ENCODE results near the gene HPN.

DNA sequence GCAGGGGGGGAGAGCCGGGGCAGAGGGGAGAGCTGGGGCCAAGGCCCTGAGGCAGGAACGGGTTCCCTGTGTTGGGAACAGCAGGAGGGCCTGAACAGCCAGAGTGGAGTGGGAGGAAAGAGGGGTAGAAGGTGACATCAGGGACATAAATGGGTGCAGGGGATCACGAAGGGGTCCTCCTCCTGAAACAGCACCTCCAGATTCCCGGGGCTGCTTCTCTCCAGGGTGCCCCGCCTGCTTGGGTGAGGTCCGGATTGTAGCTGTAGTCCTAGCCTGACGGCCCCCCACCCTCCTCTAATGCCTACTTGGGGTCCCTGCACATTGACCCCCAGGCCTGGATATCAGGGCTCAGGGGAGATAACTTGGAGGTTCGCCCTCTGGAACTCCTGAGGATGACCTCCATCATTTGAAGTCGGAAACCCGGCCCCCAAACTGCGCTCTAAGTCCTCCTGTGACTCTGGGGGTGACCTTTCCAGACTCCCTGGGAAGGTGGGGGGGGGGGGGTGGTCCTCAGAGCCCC lies 11.7 kb upstream of the HPN start:
- TF ChIP-seq TAF1 (IDR thresholded peaks at IDR 0.05; ENCODE audit: low read depth, low read length), result no peak
- no peak for TF ChIP-seq POLR2A (IDR thresholded peaks at IDR 0.05; ENCODE audit: low read depth, low read length)
- no peak for TF ChIP-seq SPI1 (IDR thresholded peaks at IDR 0.05; ENCODE audit: low read depth, low read length)
- TF ChIP-seq PAX5 (IDR thresholded peaks at IDR 0.05; ENCODE audit: insufficient read depth, low read length, severe bottlenecking), result no peak
- no peak for TF ChIP-seq POLR2AphosphoS5 (IDR thresholded peaks at IDR 0.05; ENCODE audit: low read depth, low read length)
- TF ChIP-seq POU2F2 (IDR thresholded peaks at IDR 0.05; ENCODE audit: low read depth, low read length), result no peak

Measured in GM12891 (cell line).